ENCODE data around the gene HHAT. TPM values are rescaled to one million over a fixed set of nuclear protein-coding genes. Genes with fewer than 3 reads are reported as not detected.

HHAT gene
- polyA plus RNA-seq, 1 donor (not counting 4 experiments of a cell fraction or from before 2014, with no cell fraction given): 3.8 TPM

GRCh38 chr1:210633636-210634035 is 304.9 kb downstream of the HHAT start:
- Histone ChIP-seq H3K9me1 (ENCODE audit: control insufficient read depth, extremely low read depth, insufficient read depth, low read length) (no peaks in the 10 kb centered on the region), H3K36me3 (ENCODE audit: control insufficient read depth in 2 of 2, extremely low read depth in 1 of 2, insufficient read depth in 2 of 2, low read length in 2 of 2) (no peaks in the 10 kb centered on the region), H3K4me1 (ENCODE audit: control insufficient read depth, extremely low read depth, insufficient read depth, low read length) (no peaks in the 10 kb centered on the region), H2AFZ (ENCODE audit: control insufficient read depth, low read length) (no peak overlapping the region), H4K20me1 (ENCODE audit: control insufficient read depth, extremely low read depth, insufficient read depth, low read length) (no peaks in the 10 kb centered on the region), H3K9me3 (ENCODE audit: control insufficient read depth, low read depth, low read length) (no peaks in the 10 kb centered on the region), H3K4me3 (ENCODE audit: control insufficient read depth in 2 of 3, extremely low read depth in 1 of 3, insufficient read depth in 2 of 3, low read depth in 1 of 3, low read length in 3 of 3) (no peak overlapping the region), H3K9ac (ENCODE audit: control insufficient read depth, extremely low read depth, insufficient read depth, low read length) (no peak overlapping the region), H3K79me2 (ENCODE audit: control insufficient read depth, insufficient read depth, low read length) (no peaks in the 10 kb centered on the region), H3K27ac (ENCODE audit: control insufficient read depth, insufficient read depth, low read length) (no peak overlapping the region), H3K27me3 (ENCODE audit: control insufficient read depth, extremely low read depth, insufficient read depth, low read length) (no peaks in the 10 kb centered on the region), H3K4me2 (ENCODE audit: control insufficient read depth, extremely low read depth, insufficient read depth, low read depth, low read length) (no peak overlapping the region)
- no peak for TF ChIP-seq CTCF (optimal IDR thresholded peaks at IDR 0.05 in 1 of 3, IDR thresholded peaks at IDR 0.05 in 1 of 3, conservative IDR thresholded peaks at IDR 0.05 in 1 of 3; ENCODE audit: extremely low read depth in 1 of 3, insufficient read depth in 2 of 3, low read length in 3 of 3)
- no peak for TF ChIP-seq EZH2 (IDR thresholded peaks at IDR 0.05; ENCODE audit: low read length)
- DNase-seq (ENCODE audit: low read depth, low spot score) (no peak), FAIRE-seq (no peak)
- dilution Hi-C loops (cut with MboI; ENCODE audit: extremely low pct_ligation_motif_present, low sequenced_read_pairs): no loop called here

DNA sequence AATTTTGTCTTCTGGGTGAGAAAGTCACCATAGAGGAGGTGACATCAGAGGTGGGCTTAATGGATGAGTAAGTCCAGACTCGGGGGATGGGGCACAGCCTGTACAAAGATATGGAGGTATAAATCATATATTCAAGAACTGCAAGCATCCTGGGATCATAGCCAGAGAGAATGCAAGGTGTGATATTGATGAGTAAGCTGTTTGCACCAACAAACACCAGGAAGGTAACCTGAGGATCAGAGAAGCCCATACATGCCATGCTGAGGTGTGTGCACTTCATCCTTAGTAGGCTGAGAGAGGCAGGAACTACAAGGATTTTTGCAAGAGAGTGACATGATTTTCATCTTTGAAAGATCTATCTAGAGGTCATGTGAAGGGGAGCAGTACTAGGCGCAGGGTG is 306.4 kb downstream of the HHAT start:
- H3K4me1 ChIP-seq (ENCODE audit: control insufficient read depth, extremely low read depth, insufficient read depth, low read length): no peaks in the 10 kb centered on the region
- TF ChIP-seq CTCF (optimal IDR thresholded peaks at IDR 0.05 in 1 of 3, IDR thresholded peaks at IDR 0.05 in 1 of 3, conservative IDR thresholded peaks at IDR 0.05 in 1 of 3; ENCODE audit: extremely low read depth in 1 of 3, insufficient read depth in 2 of 3, low read length in 3 of 3) (no peak), EZH2 (IDR thresholded peaks at IDR 0.05; ENCODE audit: low read length) (no peak)
- no peak overlapping the region for H3K4me3 ChIP-seq (ENCODE audit: control insufficient read depth in 2 of 3, extremely low read depth in 1 of 3, insufficient read depth in 2 of 3, low read depth in 1 of 3, low read length in 3 of 3)
- no peaks in the 10 kb centered on the region for H3K36me3 ChIP-seq (ENCODE audit: control insufficient read depth in 2 of 2, extremely low read depth in 1 of 2, insufficient read depth in 2 of 2, low read length in 2 of 2)
- FAIRE-seq (no peak), DNase-seq (ENCODE audit: low read depth, low spot score) (no peak)
- no peaks in the 10 kb centered on the region for H4K20me1 ChIP-seq (ENCODE audit: control insufficient read depth, extremely low read depth, insufficient read depth, low read length)
- H3K27me3 ChIP-seq (ENCODE audit: control insufficient read depth, extremely low read depth, insufficient read depth, low read length): no peaks in the 10 kb centered on the region
- H3K9me1 ChIP-seq (ENCODE audit: control insufficient read depth, extremely low read depth, insufficient read depth, low read length): no peaks in the 10 kb centered on the region
- H3K79me2 ChIP-seq (ENCODE audit: control insufficient read depth, insufficient read depth, low read length): no peaks in the 10 kb centered on the region
- dilution Hi-C loops (cut with MboI; ENCODE audit: extremely low pct_ligation_motif_present, low sequenced_read_pairs): no loop called here
- H3K4me2 ChIP-seq (ENCODE audit: control insufficient read depth, extremely low read depth, insufficient read depth, low read depth, low read length): no peak overlapping the region
- H2AFZ ChIP-seq (ENCODE audit: control insufficient read depth, low read length): no peak overlapping the region
- no peak overlapping the region for H3K27ac ChIP-seq (ENCODE audit: control insufficient read depth, insufficient read depth, low read length)
- no peak overlapping the region for H3K9ac ChIP-seq (ENCODE audit: control insufficient read depth, extremely low read depth, insufficient read depth, low read length)
- no peaks in the 10 kb centered on the region for H3K9me3 ChIP-seq (ENCODE audit: control insufficient read depth, low read depth, low read length)
